HEK293T (cell line): Measurements from ENCODE around the gene CYGB.

Experiments used
- ARNT ChIP-seq: fragments of 450-650 bp; IDR thresholded peaks from 2 replicates; pipeline ENCODE4 v1.6.1; 2017; ENCODE audit warnings: mild to moderate bottlenecking
- CTBP1 ChIP-seq: fragments of 450-650 bp; IDR thresholded peaks from 2 replicates; pipeline ENCODE4 v1.6.1; 2016; ENCODE audit warnings: borderline replicate concordance
- ELF4 ChIP-seq: fragments of 450-650 bp; IDR thresholded peaks from 2 replicates; pipeline ENCODE4 v1.6.1; 2017; ENCODE audit warnings: antibody characterized with exemption
- FOXK2 ChIP-seq: fragments of 450-650 bp; IDR thresholded peaks from 2 replicates; pipeline ENCODE4 v1.6.1; 2016; ENCODE audit warnings: mild to moderate bottlenecking
- FOXM1 ChIP-seq: fragments of 450-650 bp; IDR thresholded peaks from 2 replicates; pipeline ENCODE4 v1.6.1; 2017; ENCODE audit warnings: mild to moderate bottlenecking, borderline replicate concordance
- HDGF ChIP-seq: fragments of 450-650 bp; IDR thresholded peaks from 2 replicates; pipeline ENCODE4 v1.6.1; 2017; ENCODE audit warnings: antibody characterized with exemption, borderline replicate concordance
- SP1 ChIP-seq: fragments of 450-650 bp; IDR thresholded peaks from 2 replicates; pipeline ENCODE4 v1.6.1; 2017
- SUZ12 ChIP-seq: fragments of 450-650 bp; IDR thresholded peaks from 2 replicates; pipeline ENCODE4 v1.6.1; 2016; ENCODE audit warnings: mild to moderate bottlenecking

- TF ChIP-seq FOXK2 (no peak), FOXM1 (no peak), CTBP1 (no peak), ELF4 (no peak), ARNT (no peak), SUZ12 (no peak), HDGF (no peak), SP1 (no peak)
Observed at GRCh38 chr17:76478097-76478496, 59.4 kb downstream of the CYGB start.
